ENCODE data around the gene NET1.
"Not testable (repeated sequence)": the region's sequence is repeated elsewhere in the genome, so short reads cannot be mapped to it uniquely, and the experiment has no call there.

NET1 gene

GRCh38 chr10:5400468-5401240 lies 11.7 kb upstream of the NET1 start:
- DNase-seq = peak in 1 of 2 experiments; percentile 56

DNA sequence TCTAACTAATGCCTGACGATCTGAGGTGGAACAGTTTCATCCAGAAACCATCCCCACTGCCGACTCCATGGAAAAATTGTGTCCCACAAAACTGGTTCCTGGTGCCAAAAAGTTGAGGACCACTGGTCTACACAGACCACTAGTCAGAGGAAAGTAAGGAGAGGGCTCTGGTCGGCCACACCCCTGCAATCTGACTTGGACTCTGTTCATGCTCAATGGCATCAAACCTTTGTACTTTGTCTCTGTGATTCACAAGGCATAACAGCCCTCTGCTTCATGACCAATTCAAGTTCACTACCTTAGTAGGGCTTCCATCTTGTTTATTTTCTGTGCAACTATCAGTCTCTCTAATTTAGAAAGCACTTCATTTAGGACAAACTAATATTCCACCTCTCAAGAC lies 9.6 kb upstream of the NET1 start:
- no peak for DNase-seq

GRCh38 chr10:5404208-5405041 lies 7.9 kb upstream of the NET1 start, which contains the start of gene TUBAL3:
Gene TUBAL3, minus strand, starts transcription at chr10:5404828. Its CDS starts 36 bp downstream, at chr10:5404792.
- DNase-seq = no peak

DNA sequence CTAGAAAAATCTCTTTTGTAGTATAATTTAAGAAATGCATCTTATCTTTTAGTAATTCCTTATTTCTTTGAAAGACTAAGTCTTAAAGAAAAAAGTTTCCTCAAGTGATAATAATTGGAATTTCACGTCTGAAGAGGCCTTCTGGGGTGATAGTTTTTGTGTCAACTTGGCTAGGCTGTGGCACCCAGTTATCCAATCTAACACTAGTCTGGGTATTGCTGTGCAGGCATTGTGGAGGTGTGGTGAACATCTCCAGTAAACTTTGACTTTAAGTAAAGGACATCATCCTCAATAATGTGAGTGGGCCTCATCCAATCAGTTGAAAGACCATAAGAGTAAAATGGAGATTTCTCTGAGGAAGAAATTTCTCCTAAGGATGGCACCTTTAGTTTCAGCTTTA lies 5.4 kb upstream of the NET1 start:
- no peak for DNase-seq

DNA sequence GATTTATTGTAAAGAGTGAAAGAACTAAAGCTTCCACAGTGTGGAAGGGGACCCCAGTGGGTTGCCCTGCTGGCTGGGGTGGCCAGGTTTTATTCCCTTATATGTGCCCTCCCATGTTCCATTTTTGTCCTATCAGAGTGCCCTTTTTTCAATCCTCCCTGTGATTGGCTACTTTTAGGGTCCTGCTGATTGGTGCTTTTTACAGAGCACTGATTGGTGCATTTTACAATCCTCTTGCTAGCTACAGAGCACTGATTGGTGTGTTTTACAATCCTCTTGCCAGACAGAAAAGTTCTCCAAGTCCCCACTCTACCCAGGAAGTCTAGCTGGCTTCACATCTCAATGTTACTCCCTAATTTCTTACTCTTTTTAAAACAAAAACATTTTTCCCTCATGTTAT lies 1.6 kb upstream of the NET1 start:
- DNase-seq = not testable (repeated sequence)

DNA sequence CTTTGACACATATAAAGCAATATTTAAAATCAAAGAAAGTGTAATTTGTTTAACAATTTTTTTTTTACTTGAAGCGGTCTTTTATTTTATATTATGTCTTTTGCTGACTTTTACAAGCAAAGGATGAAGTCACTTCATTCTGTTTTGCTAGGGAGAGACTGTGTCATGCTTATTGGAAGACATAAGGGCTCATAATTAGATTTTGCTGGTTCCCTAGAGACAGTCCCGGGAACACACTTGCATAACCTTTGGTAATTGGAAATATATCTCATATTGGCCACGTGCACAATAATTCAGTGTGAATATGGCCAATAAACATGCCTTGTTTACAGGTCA lies 448 bp upstream of the NET1 start:
- DNase-seq = peak in 1 of 2 experiments; percentile 43

DNA sequence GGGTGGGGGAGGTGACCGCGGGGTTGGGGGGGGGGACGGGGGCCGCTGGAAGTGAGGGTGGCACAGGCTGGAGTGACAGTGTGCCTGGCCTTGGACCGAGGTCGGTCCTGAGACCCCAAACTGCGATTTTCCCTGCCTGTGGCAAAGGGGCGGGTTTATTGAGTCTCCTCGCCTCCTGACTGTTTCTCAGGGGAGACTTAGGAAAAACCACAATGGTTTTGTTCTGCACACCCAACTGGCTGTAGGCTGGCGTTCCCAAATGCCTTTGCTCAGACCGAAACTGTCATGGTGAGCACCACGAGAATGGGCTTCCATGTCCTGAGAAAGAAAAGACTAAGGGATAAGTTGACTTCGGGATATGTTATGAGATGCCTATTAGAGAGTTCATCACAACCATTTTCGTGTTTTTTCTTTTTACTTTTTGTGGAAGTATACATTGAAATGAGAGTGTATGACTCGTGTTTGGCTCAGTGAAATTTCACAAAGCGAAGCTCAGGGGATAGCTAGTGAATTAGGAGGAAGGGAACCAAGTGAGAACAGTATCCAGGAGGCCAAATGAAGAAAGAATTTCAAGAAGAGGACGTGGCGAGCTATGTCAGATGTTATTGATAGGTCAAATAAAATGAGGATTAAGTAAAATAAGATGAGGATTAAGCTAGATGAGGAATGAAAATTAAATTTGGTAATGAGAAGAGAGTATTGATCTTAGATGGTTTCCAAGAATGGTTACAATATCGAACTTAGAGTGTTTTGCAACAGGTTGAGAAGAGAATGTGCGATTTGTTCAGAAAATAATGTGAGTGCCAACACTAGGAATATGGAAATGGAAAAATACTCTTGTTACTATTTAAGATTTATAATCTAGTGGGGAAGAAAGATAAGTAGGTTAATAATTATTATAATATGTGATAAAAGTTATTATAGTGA lies 918 bp downstream of the NET1 start:
- DNase-seq = peak in 1 of 2 experiments; percentile 29

GRCh38 chr10:5416981-5417380 lies 4.6 kb downstream of the NET1 start:
- peak; percentile 85 to 92 for DNase-seq

DNA sequence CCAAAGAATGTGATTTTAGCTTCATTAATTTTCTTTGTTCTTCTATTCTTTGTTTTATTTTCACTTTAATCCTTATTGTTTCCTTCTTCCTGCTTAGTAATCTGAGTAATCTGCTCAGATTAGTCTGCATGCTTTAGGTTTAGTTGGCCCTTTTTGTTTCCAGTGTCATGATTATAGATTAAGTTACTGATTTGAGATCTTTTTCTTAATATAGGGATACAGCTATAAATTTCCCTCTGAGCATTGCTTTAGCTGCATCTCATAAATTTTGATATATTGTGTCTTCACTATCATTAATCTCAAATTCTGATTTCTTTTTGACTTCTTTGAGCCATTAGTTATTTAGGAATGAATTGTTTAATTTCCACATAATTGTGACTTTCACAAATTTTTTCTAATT lies 6.2 kb downstream of the NET1 start:
- DNase-seq = no peak

DNA sequence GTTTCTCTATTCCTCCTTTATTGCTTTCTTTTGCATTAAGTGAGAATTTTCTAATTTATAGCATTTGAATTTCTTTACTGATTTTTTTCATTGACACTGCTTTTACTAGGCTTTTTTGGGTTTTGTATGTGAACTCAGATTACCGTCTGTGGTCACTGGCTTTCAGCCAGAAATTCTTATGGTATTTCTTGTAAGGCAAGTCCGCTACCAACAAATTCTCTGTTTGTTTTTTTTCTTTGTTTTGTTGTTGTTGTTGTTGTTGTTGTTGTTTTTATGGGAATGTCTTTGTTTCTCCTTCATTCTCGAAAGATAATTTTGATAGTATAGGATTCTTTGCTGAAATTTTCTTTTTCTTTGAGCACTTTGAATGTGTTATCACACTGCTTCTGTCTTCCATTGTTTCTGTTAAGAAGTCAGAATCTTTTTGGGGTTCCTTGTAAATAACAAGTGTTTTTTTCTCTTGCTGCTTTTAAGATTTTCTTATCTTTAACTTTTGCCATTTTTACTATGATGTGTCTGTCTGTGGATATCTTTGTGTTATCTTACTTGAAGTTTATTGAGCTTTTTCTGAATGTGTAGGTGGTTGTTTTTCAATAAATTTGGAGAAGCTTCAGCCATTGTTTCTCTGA lies 7.2 kb downstream of the NET1 start:
- no peak for DNase-seq

- DNase-seq = no peak
Observed at GRCh38 chr10:5423771-5424170, 11.4 kb downstream of the NET1 start.

DNA sequence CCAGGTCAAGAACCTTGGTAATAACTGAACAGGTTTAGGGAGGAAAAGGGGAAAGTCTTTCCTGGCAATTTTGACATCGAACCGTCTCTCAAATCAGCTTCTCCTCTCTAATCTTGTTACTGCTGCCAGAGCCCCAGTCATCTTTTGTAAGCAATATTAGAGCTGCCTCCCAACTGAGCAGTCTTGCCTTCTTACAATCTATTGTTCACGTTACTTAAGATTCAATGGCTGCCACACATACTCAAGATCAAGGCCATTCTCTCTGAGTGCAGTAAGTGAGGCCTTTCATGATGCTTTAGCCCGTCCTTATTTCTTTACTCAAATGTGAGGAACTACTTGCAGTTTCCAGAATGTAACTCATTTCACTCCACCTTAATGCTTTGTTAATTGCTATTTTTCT lies 12.4 kb downstream of the NET1 start:
- no peak for DNase-seq

- no peak for DNase-seq
Observed at GRCh38 chr10:5428133-5428532, 15.8 kb downstream of the NET1 start.

- DNase-seq = no peak
Observed at GRCh38 chr10:5433182-5433581, 20.8 kb downstream of the NET1 start.

DNA sequence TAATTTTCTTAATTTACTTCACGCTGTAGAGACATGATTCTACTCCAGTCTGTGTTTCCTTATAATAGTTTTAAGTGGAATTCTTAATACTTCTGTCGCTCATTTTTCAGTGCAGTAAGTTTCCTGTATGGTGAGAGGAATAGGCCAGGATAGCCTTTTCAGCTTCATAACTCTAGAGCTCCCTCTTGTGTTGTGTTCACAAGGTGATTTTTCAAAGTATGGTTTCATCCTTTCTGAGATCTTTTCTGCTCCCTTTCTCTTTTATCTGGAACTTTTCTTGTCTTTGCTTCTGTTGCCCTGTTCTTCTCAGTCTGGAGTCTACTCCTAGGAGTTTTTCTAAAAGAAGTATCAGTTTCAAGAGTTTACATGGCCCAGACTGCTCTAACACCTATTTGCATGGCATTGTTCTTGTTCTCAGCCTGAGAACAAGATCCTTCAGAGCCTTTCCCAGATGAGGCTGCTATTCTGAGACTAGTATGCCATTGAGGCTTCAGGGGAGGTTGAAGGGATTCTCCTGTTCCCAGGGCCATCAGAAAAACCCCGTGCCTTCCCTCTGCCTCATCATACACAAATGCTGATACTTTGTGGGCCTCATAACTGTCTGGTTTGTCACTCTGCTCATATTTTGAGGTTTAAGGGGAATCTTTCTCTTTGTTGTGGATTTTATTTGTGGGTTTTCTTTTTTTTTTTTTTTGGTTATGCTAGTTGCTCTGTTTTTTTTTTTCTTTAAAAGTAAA lies 21.8 kb downstream of the NET1 start:
- peak in 1 of 2 experiments; percentile 54 for DNase-seq

GRCh38 chr10:5435328-5435727 lies 23.0 kb downstream of the NET1 start:
- DNase-seq = no peak

GRCh38 chr10:5440206-5440605 lies 27.8 kb downstream of the NET1 start:
- DNase-seq = no peak

- no peak for DNase-seq
Observed at GRCh38 chr10:5441106-5441505, 28.7 kb downstream of the NET1 start.

- peak; percentile 7 to 34 for DNase-seq
Observed at GRCh38 chr10:5442065-5442989, 30.0 kb downstream of the NET1 start.

DNA sequence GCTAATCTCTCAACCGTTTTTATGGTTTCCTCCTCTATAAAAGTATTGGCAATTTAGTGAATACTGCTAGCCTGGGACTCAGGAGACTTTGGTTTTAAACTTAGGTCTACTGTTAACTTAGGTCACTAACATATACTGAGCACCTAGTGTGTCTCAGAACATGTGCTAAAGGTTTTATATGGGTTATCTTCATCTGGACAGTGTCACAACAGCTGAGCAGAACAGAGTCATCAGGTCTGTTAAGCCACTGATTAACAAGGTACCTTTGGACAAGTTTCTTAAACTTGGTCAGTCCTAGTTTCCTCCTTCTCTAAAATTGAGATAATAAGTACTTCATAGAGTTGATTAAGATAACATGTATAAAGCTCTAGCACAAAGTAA lies 30.6 kb downstream of the NET1 start:
- DNase-seq = no peak

- no peak for DNase-seq
Observed at GRCh38 chr10:5443429-5443828, 31.1 kb downstream of the NET1 start.

Measured in NCI-H446 (cell line).